Suprapubic skin (tissue), 4 donors: ENCODE data around the gene GPR84.

Experiments
- CTCF ChIP-seq, 2 donors: fragments of 200-600 bp in 1 of 2; fragments of 450-650 bp in 1 of 2; sonication (generic) in 1 of 2; IDR thresholded peaks; one replicate each; pipeline ENCODE4 v1.5.1; 2016 to 2019; ENCODE audit warnings: antibody characterized with exemption in 2 of 2, mild to moderate bottlenecking in 1 of 2, moderate library complexity in 1 of 2
- EP300 ChIP-seq: sonication (generic); formaldehyde crosslinking; IDR thresholded peaks from one replicate; pipeline ENCODE4 v1.6.1; 2017; ENCODE audit warnings: antibody characterized with exemption
- POLR2A ChIP-seq, 2 donors: fragments of 450-650 bp; IDR thresholded peaks; one replicate each; pipeline ENCODE4 v1.6.1; 2017; ENCODE audit warnings: antibody characterized with exemption in 2 of 2, mild to moderate bottlenecking in 2 of 2, moderate library complexity in 2 of 2
- POLR2AphosphoS5 ChIP-seq, 3 donors: sonication (generic); formaldehyde crosslinking; IDR thresholded peaks; one replicate each; pipeline ENCODE4 v1.6.1; 2017; ENCODE audit warnings: antibody characterized with exemption in 3 of 3

GRCh38 chr12:54373649-54374561 is 9.6 kb upstream of the GPR84 start:
- no peak for TF ChIP-seq EP300
- no peak for TF ChIP-seq POLR2A (IDR thresholded peaks at IDR 0.05)
- TF ChIP-seq CTCF (IDR thresholded peaks at IDR 0.05): no peak
- TF ChIP-seq POLR2AphosphoS5 (IDR thresholded peaks at IDR 0.05): no peak
